ENCODE results near the gene WDR19. TPM values are rescaled to one million over a fixed set of nuclear protein-coding genes. Genes with fewer than 3 reads are reported as not detected.

Gene WDR19
- total and polyA plus RNA-seq, 2 of the 4 experiments (the other 2 are of a cell fraction), result 16.0 to 22.6 TPM

DNA sequence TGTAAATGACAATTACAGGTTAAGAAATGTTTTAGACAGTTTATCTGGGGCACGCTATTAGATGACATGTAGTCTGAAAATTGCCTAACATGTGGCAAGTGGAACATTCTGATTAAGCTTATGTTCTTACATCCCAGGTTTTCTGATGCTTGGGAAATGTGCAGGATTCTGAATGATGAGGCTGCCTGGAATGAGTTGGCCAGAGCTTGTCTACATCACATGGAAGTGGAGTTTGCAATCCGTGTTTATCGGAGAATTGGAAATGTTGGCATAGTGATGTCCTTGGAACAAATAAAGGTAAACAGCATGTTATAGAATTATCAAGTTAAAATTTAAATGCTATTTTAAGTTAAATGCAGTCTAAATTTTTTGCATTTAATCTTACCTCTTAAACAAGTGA lies 49.3 kb downstream of the WDR19 start:
- ATAC-seq (ENCODE audit: low read depth) (no peak), DNase-seq (no peak)
- no peak overlapping the region for H3K9ac ChIP-seq (ENCODE audit: low read depth, low read length)
- no peak overlapping the region for H2BK15ac ChIP-seq (ENCODE audit: low read depth, low read length)
- H3K23ac ChIP-seq (ENCODE audit: low read depth, low read length), result no peak overlapping the region
- H3K4me2 ChIP-seq (ENCODE audit: low read depth, low read length), result no peak overlapping the region
- in situ Hi-C loops (cut with MboI; ENCODE audit: low sequenced_read_pairs) (no loop called here), dilution Hi-C loops (cut with HindIII; ENCODE audit: low sequenced_read_pairs, unreplicated experiment) (no loop called here), intact Hi-C loops (cut with micrococcal nuclease) (no loop called here)
- H2BK20ac ChIP-seq (ENCODE audit: low read depth, low read length), result no peak overlapping the region
- ChIA-PET CTCF (no interaction called here), POLR2A (ENCODE audit: unreplicated experiment) (no interaction called here)
- H4K20me1 ChIP-seq (ENCODE audit: insufficient read depth, low read length), result no peaks in the 10 kb centered on the region
- BruUV-seq (replicated peaks), result no TSS peak
- H3K9me1 ChIP-seq (ENCODE audit: insufficient read depth, low read length), result no peaks in the 10 kb centered on the region; the same call in 1 of the 2 replicates
- no peak overlapping the region for H2BK120ac ChIP-seq (ENCODE audit: low read depth, low read length)
- 80% methylated on average over 1 of the region's 3 CpGs; no CpG with 5 or more reads in 1 of the 2 experiments for WGBS, 2 experiments (ENCODE audit: extremely low coverage in 2 of 2, insufficient read length in 1 of 2)
- H3K18ac ChIP-seq (ENCODE audit: low read depth, low read length), result no peak overlapping the region
- TF ChIP-seq, protein P1, sequence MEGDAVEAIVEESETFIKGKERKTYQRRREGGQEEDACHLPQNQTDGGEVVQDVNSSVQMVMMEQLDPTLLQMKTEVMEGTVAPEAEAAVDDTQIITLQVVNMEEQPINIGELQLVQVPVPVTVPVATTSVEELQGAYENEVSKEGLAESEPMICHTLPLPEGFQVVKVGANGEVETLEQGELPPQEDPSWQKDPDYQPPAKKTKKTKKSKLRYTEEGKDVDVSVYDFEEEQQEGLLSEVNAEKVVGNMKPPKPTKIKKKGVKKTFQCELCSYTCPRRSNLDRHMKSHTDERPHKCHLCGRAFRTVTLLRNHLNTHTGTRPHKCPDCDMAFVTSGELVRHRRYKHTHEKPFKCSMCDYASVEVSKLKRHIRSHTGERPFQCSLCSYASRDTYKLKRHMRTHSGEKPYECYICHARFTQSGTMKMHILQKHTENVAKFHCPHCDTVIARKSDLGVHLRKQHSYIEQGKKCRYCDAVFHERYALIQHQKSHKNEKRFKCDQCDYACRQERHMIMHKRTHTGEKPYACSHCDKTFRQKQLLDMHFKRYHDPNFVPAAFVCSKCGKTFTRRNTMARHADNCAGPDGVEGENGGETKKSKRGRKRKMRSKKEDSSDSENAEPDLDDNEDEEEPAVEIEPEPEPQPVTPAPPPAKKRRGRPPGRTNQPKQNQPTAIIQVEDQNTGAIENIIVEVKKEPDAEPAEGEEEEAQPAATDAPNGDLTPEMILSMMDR (conservative IDR thresholded peaks at IDR 0.05; ENCODE audit: low read depth, low read length), result no peak
- TF ChIP-seq MAZ (IDR thresholded peaks at IDR 0.05; ENCODE audit: borderline replicate concordance, low read depth, low read length), result no peak
- TF ChIP-seq CHD1 (IDR thresholded peaks at IDR 0.05; ENCODE audit: low read depth, low read length), result no peak
- TF ChIP-seq, protein P2, sequence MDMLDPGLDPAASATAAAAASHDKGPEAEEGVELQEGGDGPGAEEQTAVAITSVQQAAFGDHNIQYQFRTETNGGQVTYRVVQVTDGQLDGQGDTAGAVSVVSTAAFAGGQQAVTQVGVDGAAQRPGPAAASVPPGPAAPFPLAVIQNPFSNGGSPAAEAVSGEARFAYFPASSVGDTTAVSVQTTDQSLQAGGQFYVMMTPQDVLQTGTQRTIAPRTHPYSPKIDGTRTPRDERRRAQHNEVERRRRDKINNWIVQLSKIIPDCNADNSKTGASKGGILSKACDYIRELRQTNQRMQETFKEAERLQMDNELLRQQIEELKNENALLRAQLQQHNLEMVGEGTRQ (IDR thresholded peaks at IDR 0.05; ENCODE audit: low read depth, low read length), result no peak
- TF ChIP-seq BHLHE40 (IDR thresholded peaks at IDR 0.05; ENCODE audit: low read depth, low read length), result no peak
- TF ChIP-seq SMC3 (IDR thresholded peaks at IDR 0.05; ENCODE audit: low read depth, low read length), result no peak
- TF ChIP-seq RFX5 (IDR thresholded peaks at IDR 0.05; ENCODE audit: low read depth, low read length), result no peak
- no peak for TF ChIP-seq CEBPB (IDR thresholded peaks at IDR 0.05; ENCODE audit: low read depth, low read length)
- no peak for TF ChIP-seq RCOR1 (IDR thresholded peaks at IDR 0.05; ENCODE audit: insufficient replicate concordance, low read length)
- no peak overlapping the region for H2AFZ ChIP-seq (replicated peaks; ENCODE audit: low read length, poor library complexity)
- H3K4me1 ChIP-seq (ENCODE audit: control insufficient read depth, insufficient read depth, low read length), result no peaks in the 10 kb centered on the region
- no peaks in the 10 kb centered on the region for H3K79me1 ChIP-seq (ENCODE audit: low read depth in 1 of 2, low read length in 2 of 2)
- no peak overlapping the region for H3K4ac ChIP-seq (ENCODE audit: low read depth, low read length)
- H3K56ac ChIP-seq (ENCODE audit: extremely low read depth, insufficient read depth, low read length), result no peak overlapping the region
- H2AK9ac ChIP-seq (replicated peaks; ENCODE audit: low read depth, low read length, poor library complexity), result no peak overlapping the region
- no peaks in the 10 kb centered on the region for H3K27me3 ChIP-seq (ENCODE audit: control insufficient read depth, insufficient read depth, low read length)
- H2BK5ac ChIP-seq (ENCODE audit: low read depth, low read length, poor library complexity, severe bottlenecking), result no peak overlapping the region
- no peak overlapping the region for H4K91ac ChIP-seq (ENCODE audit: insufficient read depth, low read depth, low read length)
- H3K4me3 ChIP-seq (ENCODE audit: insufficient read depth, low read depth, low read length), result no peak overlapping the region
- no peaks in the 10 kb centered on the region for H3K9me3 ChIP-seq (ENCODE audit: control insufficient read depth, insufficient read depth, low read length)
- H3K14ac ChIP-seq (replicated peaks; ENCODE audit: low read depth, low read length), result no peak overlapping the region
- H3K36me3 ChIP-seq (ENCODE audit: control insufficient read depth, insufficient read depth, low read length), result peaks cover 3% of the 10 kb centered on the region; the same call in 1 of the 2 replicates
- H4K5ac ChIP-seq (ENCODE audit: low read depth, low read length), result no peak overlapping the region
- H3K27ac ChIP-seq (ENCODE audit: insufficient read depth, low read length), result no peak overlapping the region
- no peak overlapping the region for H2AK5ac ChIP-seq (ENCODE audit: low read depth, low read length)
- H4K8ac ChIP-seq (ENCODE audit: low read depth in 2 of 2, low read length in 2 of 2), result no peak overlapping the region

Data from IMR-90 (cell line).